ENCODE data around the gene C1orf105. TPM values are rescaled to one million over a fixed set of nuclear protein-coding genes. Genes with fewer than 3 reads are reported as not detected.

C1orf105 gene
- total and polyA plus RNA-seq, 10 donors: not detected

DNA sequence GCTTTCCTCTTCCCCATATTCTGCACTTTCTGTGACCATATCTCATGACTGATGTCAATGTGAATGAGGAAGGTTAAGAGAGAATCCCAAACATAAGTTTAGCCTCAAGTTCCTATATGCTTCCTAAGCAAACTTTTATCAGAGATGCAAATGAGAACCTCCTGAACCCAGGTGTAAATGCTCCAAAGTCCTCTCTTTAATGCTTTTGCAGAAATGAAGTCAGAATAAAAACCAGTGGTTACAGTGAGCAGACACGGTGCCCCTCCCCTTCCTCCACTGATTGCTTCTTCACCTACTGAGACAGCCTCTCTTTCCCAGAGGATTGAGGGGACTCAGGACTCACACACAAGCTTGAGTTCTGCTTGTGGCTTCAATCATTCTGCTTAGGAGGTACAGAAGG is 35.0 kb downstream of the C1orf105 start:
- no peak overlapping the region for H3K27ac ChIP-seq
- WGBS, 5 donors: 73 to 100% (median 80%) methylated on average over 1 of the region's 1 CpG
- no peak for TF ChIP-seq CTCF (IDR thresholded peaks at IDR 0.05 in 8 of 11, conservative IDR thresholded peaks at IDR 0.05 in 3 of 11)
- TF ChIP-seq POLR2A (IDR thresholded peaks at IDR 0.05): no peak
- TF ChIP-seq POLR2AphosphoS5 (IDR thresholded peaks at IDR 0.05): no peak
- peaks cover 0 to 4% (median 1%) of the 10 kb centered on the region in 6 donors for H3K4me1 ChIP-seq
- no peaks in the 10 kb centered on the region for H3K36me3 ChIP-seq
- intact Hi-C loops (cut with DNase I; ENCODE audit: low total_unique reads): no loop called here
- no peak overlapping the region for H3K4me3 ChIP-seq
- H3K9me3 ChIP-seq: no peaks in the 10 kb centered on the region
- no peaks in the 10 kb centered on the region for H3K27me3 ChIP-seq (replicated peaks in 1 of 7)
- no peak for DNase-seq

- TF ChIP-seq POLR2AphosphoS5 (IDR thresholded peaks at IDR 0.05): no peak
- no peak for TF ChIP-seq CTCF (IDR thresholded peaks at IDR 0.05 in 8 of 11, conservative IDR thresholded peaks at IDR 0.05 in 3 of 11)
- TF ChIP-seq POLR2A (IDR thresholded peaks at IDR 0.05): no peak
- Histone ChIP-seq H3K27me3 (replicated peaks in 1 of 7) (no peaks in the 10 kb centered on the region), H3K4me1 (no peaks in the 10 kb centered on the region), H3K36me3 (no peaks in the 10 kb centered on the region), H3K27ac (no peak overlapping the region), H3K9me3 (no peaks in the 10 kb centered on the region), H3K4me3 (no peak overlapping the region)
- intact Hi-C loops (cut with DNase I; ENCODE audit: low total_unique reads): no loop called here
- no peak for DNase-seq
- 90 to 94% (median 93%) methylated on average over 5 of the region's 5 CpGs for WGBS, 5 donors
Measured at GRCh38 chr1:172456344-172456769, 35.9 kb downstream of the C1orf105 start.

DNA sequence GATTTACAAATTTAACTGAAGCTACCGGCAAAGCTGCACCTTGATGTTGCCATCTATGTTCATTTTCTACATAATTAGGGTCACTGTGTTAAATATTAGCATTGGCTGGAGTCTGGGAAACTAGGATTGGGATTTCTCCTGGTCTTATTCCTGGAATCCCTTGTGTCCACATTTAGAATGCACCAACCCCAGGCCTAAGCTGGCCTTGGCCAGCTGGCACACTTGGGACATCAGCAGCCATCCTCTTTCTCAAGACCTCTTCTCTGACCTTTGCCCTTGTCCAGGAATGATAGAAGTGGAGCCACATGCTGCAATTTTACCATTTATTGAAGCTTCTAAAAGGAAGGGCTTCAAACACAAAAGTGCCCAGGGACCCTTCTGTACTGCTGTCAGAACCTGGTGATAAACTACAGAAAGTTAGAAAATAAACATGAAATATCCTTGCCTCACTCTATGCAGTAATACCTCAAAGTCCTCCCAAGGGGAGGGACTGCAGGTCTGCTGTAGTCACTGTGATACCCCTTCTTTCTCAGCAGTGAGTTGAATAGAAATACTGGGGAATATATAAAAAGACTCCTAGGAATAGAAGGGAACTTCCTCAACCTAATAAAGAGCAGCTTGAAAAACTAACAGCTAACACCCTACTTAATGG is 37.1 kb downstream of the C1orf105 start:
- no peak overlapping the region for H3K27ac ChIP-seq
- no peaks in the 10 kb centered on the region for H3K9me3 ChIP-seq
- H3K4me3 ChIP-seq: no peak overlapping the region
- intact Hi-C loops (cut with DNase I; ENCODE audit: low total_unique reads): no loop called here
- no peak for DNase-seq
- H3K36me3 ChIP-seq: no peaks in the 10 kb centered on the region
- no peaks in the 10 kb centered on the region for H3K27me3 ChIP-seq (replicated peaks in 1 of 7)
- H3K4me1 ChIP-seq: no peaks in the 10 kb centered on the region
- WGBS, 5 donors: 68 to 88% (median 87%) methylated on average over 1 of the region's 1 CpG
- TF ChIP-seq POLR2AphosphoS5 (IDR thresholded peaks at IDR 0.05) (no peak), POLR2A (IDR thresholded peaks at IDR 0.05) (no peak), CTCF (IDR thresholded peaks at IDR 0.05 in 8 of 11, conservative IDR thresholded peaks at IDR 0.05 in 3 of 11) (no peak)

DNA sequence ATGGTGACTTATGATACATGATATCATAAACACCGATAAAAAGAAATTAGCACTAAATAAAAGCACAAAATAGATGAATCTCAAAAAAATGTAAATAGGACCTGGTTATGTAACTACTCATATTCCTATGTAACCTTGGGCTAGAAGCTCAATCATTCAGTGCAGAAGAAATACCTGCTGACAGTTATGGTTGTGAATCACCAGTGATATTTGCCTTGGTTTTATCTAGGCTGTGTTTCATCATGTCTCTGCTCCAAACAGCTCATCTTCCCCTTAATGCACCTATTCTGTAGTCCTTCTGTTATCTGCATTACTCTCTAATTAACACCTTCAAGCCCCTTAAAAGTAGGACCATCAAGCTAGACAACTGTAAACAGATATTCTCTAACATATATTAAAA is 39.7 kb downstream of the C1orf105 start:
- no peaks in the 10 kb centered on the region for H3K9me3 ChIP-seq
- 93 to 97% (median 95%) methylated on average over 1 of the region's 1 CpG for WGBS, 5 donors
- DNase-seq: no peak

More for the DNA sequence above, 39.7 kb downstream of the C1orf105 start:
- intact Hi-C loops (cut with DNase I; ENCODE audit: low total_unique reads): no loop called here
- Histone ChIP-seq H3K27ac (no peak overlapping the region), H3K4me3 (no peak overlapping the region), H3K36me3 (no peaks in the 10 kb centered on the region), H3K4me1 (no peaks in the 10 kb centered on the region), H3K27me3 (replicated peaks in 1 of 7) (no peaks in the 10 kb centered on the region)
- TF ChIP-seq POLR2A (IDR thresholded peaks at IDR 0.05) (no peak), CTCF (IDR thresholded peaks at IDR 0.05 in 8 of 11, conservative IDR thresholded peaks at IDR 0.05 in 3 of 11) (no peak), POLR2AphosphoS5 (IDR thresholded peaks at IDR 0.05) (no peak)

All from spleen (tissue), 11 donors.